Muscle layer of duodenum (tissue), 2 donors: Measurements from ENCODE around the gene AKAP7.
"Not testable (repeated sequence)": the region's sequence is repeated elsewhere in the genome, so short reads cannot be mapped to it uniquely, and the experiment has no call there.

Experiments
- H3K27ac ChIP-seq: one replicate; pipeline ENCODE4 v1.7.0; 2013; ENCODE audit warnings: mild to moderate bottlenecking, low read length
- H3K27me3 ChIP-seq: one replicate; pipeline ENCODE4 v1.7.0; 2013; ENCODE audit warnings: low read depth, mild to moderate bottlenecking, control low read depth, low read length
- H3K36me3 ChIP-seq, 2 donors: one replicate each; pipeline ENCODE4 v1.7.0; 2013; ENCODE audit warnings: low read length in 2 of 2, control low read depth in 1 of 2, mild to moderate bottlenecking in 1 of 2; ENCODE audit not compliant: insufficient read depth in 2 of 2, control insufficient read depth in 1 of 2
- H3K4me1 ChIP-seq, 2 donors: one replicate each; pipeline ENCODE4 v1.7.0; 2013; ENCODE audit warnings: low read length in 2 of 2, mild to moderate bottlenecking in 2 of 2, control low read depth in 1 of 2, moderate library complexity in 1 of 2; ENCODE audit not compliant: insufficient read depth in 2 of 2, control insufficient read depth in 1 of 2
- H3K4me3 ChIP-seq, 2 donors: one replicate each; pipeline ENCODE4 v1.7.0; 2013; ENCODE audit warnings: low read length in 2 of 2, low read depth in 1 of 2, mild to moderate bottlenecking in 1 of 2
- H3K9me3 ChIP-seq, 2 donors: one replicate each; pipeline ENCODE4 v1.7.0; 2013; ENCODE audit warnings: low read length in 2 of 2, control low read depth in 1 of 2, mild to moderate bottlenecking in 1 of 2; ENCODE audit not compliant: control insufficient read depth in 1 of 2
- donor health status: healthy.

The AKAP7 gene

GRCh38 chr6:131258010-131258652, 122.9 kb downstream of the AKAP7 start:
- no peak overlapping the region for H3K27ac ChIP-seq

GRCh38 chr6:131258816-131259476, 123.7 kb downstream of the AKAP7 start:
- Histone ChIP-seq H3K27me3 (no peaks in the 10 kb centered on the region), H3K36me3 (no peaks in the 10 kb centered on the region), H3K4me3 (no peak overlapping the region), H3K9me3 (no peaks in the 10 kb centered on the region), H3K4me1 (no peaks in the 10 kb centered on the region), H3K27ac (no peak overlapping the region)

More at GRCh38 chr6:131258010-131258652, 122.9 kb downstream of the AKAP7 start:
- Histone ChIP-seq H3K4me3 (no peak overlapping the region), H3K9me3 (no peaks in the 10 kb centered on the region), H3K36me3 (no peaks in the 10 kb centered on the region), H3K27me3 (no peaks in the 10 kb centered on the region), H3K4me1 (no peaks in the 10 kb centered on the region)

- H3K36me3 ChIP-seq, H3K4me1 ChIP-seq: not testable (repeated sequence)
Observed at GRCh38 chr6:131260960-131261359, 125.7 kb downstream of the AKAP7 start.

GRCh38 chr6:131262060-131262459, 126.8 kb downstream of the AKAP7 start:
- Histone ChIP-seq H3K36me3 (no peaks in the 10 kb centered on the region), H3K9me3 (no peaks in the 10 kb centered on the region), H3K4me1 (no peaks in the 10 kb centered on the region), H3K4me3 (no peak overlapping the region), H3K27ac (no peak overlapping the region), H3K27me3 (no peaks in the 10 kb centered on the region)

More at GRCh38 chr6:131260960-131261359, 125.7 kb downstream of the AKAP7 start:
- H3K27ac ChIP-seq, H3K4me3 ChIP-seq, H3K9me3 ChIP-seq, H3K27me3 ChIP-seq: not testable (repeated sequence)

DNA sequence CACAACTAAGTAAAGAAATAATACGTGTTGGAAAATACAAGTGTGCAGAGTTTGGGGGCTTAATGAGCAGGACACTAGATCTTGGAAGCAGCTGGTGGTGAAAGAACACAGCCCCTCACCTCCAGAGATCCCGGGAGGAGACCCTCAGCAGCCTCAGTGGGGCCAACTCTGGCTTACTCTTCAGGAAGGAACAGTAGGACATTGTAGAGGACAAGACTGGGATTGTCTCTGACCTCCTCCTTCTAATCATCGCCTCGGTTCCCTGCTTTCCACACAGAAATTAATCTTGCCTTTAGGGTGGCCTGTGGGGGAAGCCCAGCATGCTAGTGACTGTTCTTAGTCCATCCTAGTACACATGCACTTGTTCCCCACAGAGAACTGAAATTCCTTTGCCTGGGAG, 130.7 kb downstream of the AKAP7 start:
- Histone ChIP-seq H3K27ac (no peak overlapping the region), H3K36me3 (peaks cover 0 to 9% of the 10 kb centered on the region in 2 donors), H3K9me3 (peaks cover 6 to 7% of the 10 kb centered on the region in 2 donors), H3K4me3 (no peak overlapping the region), H3K4me1 (no peaks in the 10 kb centered on the region), H3K27me3 (no peaks in the 10 kb centered on the region)

DNA sequence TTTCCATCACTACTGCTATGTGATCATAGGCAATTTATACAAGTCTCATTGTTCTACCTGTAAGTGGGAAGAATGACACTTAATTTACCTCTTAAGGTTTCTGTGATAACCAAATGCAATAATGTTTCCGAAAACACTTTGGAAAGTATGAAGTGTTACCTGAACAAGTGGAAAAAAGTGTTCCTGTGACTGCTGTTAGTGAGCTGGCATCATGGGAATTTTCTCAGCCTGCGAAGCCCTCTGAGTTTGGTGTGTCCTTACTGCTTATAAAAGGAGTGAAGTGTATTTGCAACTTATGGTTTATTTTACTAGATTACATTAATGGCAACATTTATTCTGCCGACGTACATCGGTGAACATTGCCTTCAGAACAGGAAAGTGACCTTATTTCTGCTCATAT, 133.0 kb downstream of the AKAP7 start:
- H3K9me3 ChIP-seq = peaks cover 6 to 7% of the 10 kb centered on the region in 2 donors

GRCh38 chr6:131269565-131270391, 134.5 kb downstream of the AKAP7 start:
- H3K27ac ChIP-seq = no peak overlapping the region
- no peak overlapping the region for H3K4me3 ChIP-seq
- peaks cover 6 to 7% of the 10 kb centered on the region in 2 donors for H3K9me3 ChIP-seq
- H3K36me3 ChIP-seq = peaks cover 0 to 9% of the 10 kb centered on the region in 2 donors
- no peaks in the 10 kb centered on the region for H3K27me3 ChIP-seq
- H3K4me1 ChIP-seq = no peaks in the 10 kb centered on the region

More for the DNA sequence above, 133.0 kb downstream of the AKAP7 start:
- H3K27ac ChIP-seq = no peak overlapping the region
- H3K27me3 ChIP-seq = no peaks in the 10 kb centered on the region
- H3K36me3 ChIP-seq = peaks cover 0 to 9% of the 10 kb centered on the region in 2 donors
- H3K4me3 ChIP-seq = no peak overlapping the region
- no peaks in the 10 kb centered on the region for H3K4me1 ChIP-seq

GRCh38 chr6:131270534-131270933, 135.3 kb downstream of the AKAP7 start:
- H3K27ac ChIP-seq = no peak overlapping the region
- H3K4me3 ChIP-seq = no peak overlapping the region
- H3K36me3 ChIP-seq = peaks cover 0 to 9% of the 10 kb centered on the region in 2 donors
- peaks cover 6 to 7% of the 10 kb centered on the region in 2 donors for H3K9me3 ChIP-seq
- no peaks in the 10 kb centered on the region for H3K4me1 ChIP-seq
- H3K27me3 ChIP-seq = no peaks in the 10 kb centered on the region

DNA sequence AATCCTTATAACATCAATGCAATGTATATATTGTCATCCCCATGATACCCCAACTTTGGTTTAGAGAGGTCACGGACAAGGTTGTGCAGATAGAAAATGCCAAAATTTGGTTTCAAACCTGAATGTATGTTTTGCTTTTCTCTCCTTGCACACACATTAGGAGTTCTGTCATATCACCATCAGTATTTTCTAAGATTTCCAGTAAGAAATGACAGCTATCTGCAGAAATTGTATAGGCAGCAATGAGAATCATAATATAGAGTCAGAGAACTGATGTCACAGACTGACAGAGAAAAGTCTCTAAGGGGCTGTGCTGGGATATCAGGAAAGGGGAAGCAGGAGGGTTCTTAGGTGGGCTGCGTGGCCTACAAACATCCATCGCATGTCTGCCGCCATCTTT, 140.0 kb downstream of the AKAP7 start:
- H3K4me3 ChIP-seq = no peak overlapping the region
- peaks cover 4 to 5% of the 10 kb centered on the region in 2 donors for H3K9me3 ChIP-seq
- no peak overlapping the region for H3K27ac ChIP-seq
- H3K27me3 ChIP-seq = no peaks in the 10 kb centered on the region
- no peaks in the 10 kb centered on the region for H3K4me1 ChIP-seq
- H3K36me3 ChIP-seq = no peaks in the 10 kb centered on the region

DNA sequence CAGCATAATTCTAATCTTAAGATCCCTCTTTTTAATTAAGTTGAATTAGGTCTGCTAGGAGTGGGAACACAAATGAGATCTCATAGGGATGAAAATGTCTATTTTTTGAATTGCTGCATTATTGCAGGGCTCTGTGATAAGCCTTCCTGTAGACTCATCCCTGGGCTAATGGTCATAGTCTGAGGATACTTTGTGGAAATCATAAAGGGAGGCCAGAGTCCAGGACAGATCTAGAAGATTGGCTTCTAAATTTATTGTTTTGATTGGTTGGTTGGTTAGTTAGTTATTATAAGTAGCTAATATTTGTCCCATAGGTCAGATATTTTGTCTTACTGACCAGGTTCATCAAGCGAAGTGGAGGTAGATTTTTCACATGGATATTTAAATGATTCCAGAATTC, 142.3 kb downstream of the AKAP7 start:
- H3K9me3 ChIP-seq = no peaks in the 10 kb centered on the region
- peaks cover 0 to 4% of the 10 kb centered on the region in 2 donors for H3K36me3 ChIP-seq
- no peak overlapping the region for H3K27ac ChIP-seq
- peaks cover 0 to 4% of the 10 kb centered on the region in 2 donors for H3K4me1 ChIP-seq
- H3K4me3 ChIP-seq = no peak overlapping the region
- no peaks in the 10 kb centered on the region for H3K27me3 ChIP-seq
